IPS-20b (cell line): ENCODE measurements around the gene RGS14.

Source experiments
- H3K27ac ChIP-seq: one replicate; pipeline ENCODE4 v1.5.1; 2013; ENCODE audit warnings: low read length
- H3K27me3 ChIP-seq: 2 replicates; pipeline ENCODE4 v1.6.1; 2013; ENCODE audit warnings: mild to moderate bottlenecking, low read length, inconsistent platforms; ENCODE audit not compliant: insufficient read depth
- H3K36me3 ChIP-seq: 2 replicates; pipeline ENCODE4 v1.6.1; 2013; ENCODE audit warnings: low read depth, mild to moderate bottlenecking, inconsistent platforms, low read length, moderate library complexity; ENCODE audit not compliant: insufficient read depth
- H3K4me1 ChIP-seq: 2 replicates; pipeline ENCODE4 v1.6.1; 2013; ENCODE audit warnings: mild to moderate bottlenecking, control low read depth, inconsistent platforms, low read length, moderate library complexity; ENCODE audit not compliant: insufficient read depth
- H3K4me3 ChIP-seq: 2 replicates; pipeline ENCODE4 v1.5.1; 2013; ENCODE audit warnings: mild to moderate bottlenecking, low read length, inconsistent platforms
- H3K9ac ChIP-seq: 2 replicates; pipeline ENCODE4 v1.6.1; 2013; ENCODE audit warnings: low read depth, mild to moderate bottlenecking, inconsistent platforms, low read length, moderate library complexity
- H3K9me3 ChIP-seq: 2 replicates; pipeline ENCODE4 v1.6.1; 2013; ENCODE audit warnings: mild to moderate bottlenecking, low read depth, low read length, inconsistent platforms; ENCODE audit not compliant: insufficient read depth

RGS14 gene

GRCh38 chr5:177390363-177391300, 32.9 kb downstream of the RGS14 start:
- no peaks in the 10 kb centered on the region; the same call in 1 of the 2 replicates for H3K4me1 ChIP-seq
- no peak overlapping the region for H3K27ac ChIP-seq
- no peak overlapping the region for H3K4me3 ChIP-seq
- H3K36me3 ChIP-seq = no peaks in the 10 kb centered on the region
- peaks cover 26% of the 10 kb centered on the region for H3K27me3 ChIP-seq
- no peaks in the 10 kb centered on the region for H3K9me3 ChIP-seq
- peak overlapping the region; percentile 47; the same call in 1 of the 2 replicates for H3K9ac ChIP-seq

- Histone ChIP-seq H3K9me3 (no peaks in the 10 kb centered on the region), H3K36me3 (no peaks in the 10 kb centered on the region), H3K9ac (no peak overlapping the region), H3K27me3 (peaks cover 26% of the 10 kb centered on the region), H3K4me1 (no peaks in the 10 kb centered on the region; the same call in 1 of the 2 replicates), H3K4me3 (no peak overlapping the region), H3K27ac (no peak overlapping the region)
Observed at GRCh38 chr5:177392765-177393164, 35.0 kb downstream of the RGS14 start.

- Histone ChIP-seq H3K4me1 (no peaks in the 10 kb centered on the region; the same call in 1 of the 2 replicates), H3K27ac (no peak overlapping the region), H3K9me3 (no peaks in the 10 kb centered on the region), H3K27me3 (peaks cover 21% of the 10 kb centered on the region), H3K4me3 (no peak overlapping the region), H3K9ac (no peak overlapping the region), H3K36me3 (no peaks in the 10 kb centered on the region)
Observed at GRCh38 chr5:177393206-177393765, 35.6 kb downstream of the RGS14 start.

- no peak overlapping the region for H3K27ac ChIP-seq
- no peak overlapping the region for H3K9ac ChIP-seq
- H3K4me1 ChIP-seq = no peaks in the 10 kb centered on the region; the same call in 1 of the 2 replicates
- no peaks in the 10 kb centered on the region for H3K9me3 ChIP-seq
- H3K4me3 ChIP-seq = no peak overlapping the region
- peaks cover 14% of the 10 kb centered on the region for H3K27me3 ChIP-seq
- no peaks in the 10 kb centered on the region for H3K36me3 ChIP-seq
Observed at GRCh38 chr5:177393990-177394389, 36.3 kb downstream of the RGS14 start.

- no peak overlapping the region for H3K27ac ChIP-seq
- no peaks in the 10 kb centered on the region for H3K36me3 ChIP-seq
- no peaks in the 10 kb centered on the region for H3K4me1 ChIP-seq
- no peaks in the 10 kb centered on the region for H3K9me3 ChIP-seq
- no peak overlapping the region for H3K4me3 ChIP-seq
- H3K27me3 ChIP-seq = peaks cover 21% of the 10 kb centered on the region
- H3K9ac ChIP-seq = no peak overlapping the region
Observed at GRCh38 chr5:177396078-177396477, 38.4 kb downstream of the RGS14 start.

GRCh38 chr5:177396807-177397206, 39.1 kb downstream of the RGS14 start:
- H3K9me3 ChIP-seq = no peaks in the 10 kb centered on the region
- H3K27me3 ChIP-seq = peaks cover 28% of the 10 kb centered on the region
- no peak overlapping the region for H3K9ac ChIP-seq
- H3K4me3 ChIP-seq = no peak overlapping the region
- no peak overlapping the region for H3K27ac ChIP-seq
- no peaks in the 10 kb centered on the region for H3K4me1 ChIP-seq
- H3K36me3 ChIP-seq = no peaks in the 10 kb centered on the region

GRCh38 chr5:177397875-177398390, 40.2 kb downstream of the RGS14 start:
- Histone ChIP-seq H3K9me3 (no peaks in the 10 kb centered on the region), H3K27me3 (peaks cover 39% of the 10 kb centered on the region), H3K4me1 (no peaks in the 10 kb centered on the region), H3K27ac (no peak overlapping the region), H3K36me3 (no peaks in the 10 kb centered on the region), H3K9ac (no peak overlapping the region), H3K4me3 (no peak overlapping the region)

GRCh38 chr5:177399997-177400868, 42.5 kb downstream of the RGS14 start, which contains the start of gene PFN3:
Gene PFN3, minus strand, starts transcription at chr5:177400661. Its CDS starts 85 bp downstream, at chr5:177400576.
- H3K27ac ChIP-seq = no peak within 1 kb of the TSS
- H3K27me3 ChIP-seq = peaks cover 62% of the 10 kb centered on the region
- no peaks in the 10 kb centered on the region for H3K4me1 ChIP-seq
- H3K9me3 ChIP-seq = no peaks in the 10 kb centered on the region
- no peak within 1 kb of the TSS for H3K9ac ChIP-seq
- no peaks in the 10 kb centered on the region for H3K36me3 ChIP-seq
- no peak within 1 kb of the TSS for H3K4me3 ChIP-seq

GRCh38 chr5:177402271-177403043, 44.7 kb downstream of the RGS14 start:
- Histone ChIP-seq H3K4me3 (peak overlapping the region; percentile 47), H3K4me1 (no peaks in the 10 kb centered on the region), H3K27me3 (peaks cover 83% of the 10 kb centered on the region)

GRCh38 chr5:177403102-177403791, 45.5 kb downstream of the RGS14 start:
- no peak overlapping the region for H3K27ac ChIP-seq

More at GRCh38 chr5:177402271-177403043, 44.7 kb downstream of the RGS14 start:
- Histone ChIP-seq H3K27ac (no peak overlapping the region), H3K36me3 (no peaks in the 10 kb centered on the region), H3K9ac (no peak overlapping the region), H3K9me3 (no peaks in the 10 kb centered on the region)

More at GRCh38 chr5:177403102-177403791, 45.5 kb downstream of the RGS14 start:
- Histone ChIP-seq H3K4me3 (peak overlapping the region; percentile 47), H3K27me3 (peaks cover 88% of the 10 kb centered on the region), H3K4me1 (no peaks in the 10 kb centered on the region), H3K9me3 (no peaks in the 10 kb centered on the region), H3K9ac (no peak overlapping the region), H3K36me3 (no peaks in the 10 kb centered on the region)
